HepG2 (cell line): ENCODE results near the gene ARFIP2. TPM values are rescaled to one million over a fixed set of nuclear protein-coding genes. Genes with fewer than 3 reads are reported as not detected.

Experiments used
- ATAC-seq: fragments of 200-7000 bp; cut with Tn5 transposase; 3 replicates; pipeline ENCODE4 v1.9.1; 2020; ENCODE audit warnings: mild to moderate bottlenecking, moderate library complexity
- BruUV-seq: library from RNA; stranded (reverse); fragments of 400-500 nt; replicated peaks from 2 replicates; lab custom pipeline; 2021; lab: Mats Ljungman, UMichigan
- CTCF ChIA-PET: fragments of 300-600 bp; formaldehyde crosslinking; extraction: SDS; loops from one replicate; lab custom pipeline; 2021; ENCODE audit warnings: low total read pairs, inconsistent platforms, low intra/inter-chr PET ratio; lab: Yijun Ruan, JAX
- POLR2A ChIA-PET: fragments of 350-600 bp; sonication (Branson Sonifier 250); formaldehyde crosslinking; loops from one replicate; lab custom pipeline; 2020; ENCODE audit warnings: antibody characterized with exemption, inconsistent platforms; lab: Yijun Ruan, JAX
- DNase-seq: peaks from one replicate; pipeline ENCODE4 v3.0.0-alpha.2; 2015; ENCODE audit warnings: low spot score
- FAIRE-seq: peaks from 3 replicates; lab custom pipeline; 2011; peaks lifted over from hg19 to GRCh38; lab: Jason Lieb, UNC
- H2AFZ ChIP-seq: one replicate; pipeline ENCODE4 v1.6.1; 2011; ENCODE audit warnings: low read length, inconsistent platforms
- H3K27ac ChIP-seq: fragments of 300-600 bp; 3 replicates; pipeline ENCODE4 v1.8.0; 2011; ENCODE audit warnings: mixed run types, mild to moderate bottlenecking, mixed read lengths, low read length, inconsistent platforms; ENCODE audit not compliant: insufficient read depth; ENCODE audit errors: extremely low read length
- H3K27me3 ChIP-seq, 2 experiments: fragments of 200-600 bp in 1 of 2; 2 replicates in 1 of 2; 3 replicates in 1 of 2; pipeline versions ENCODE4 v1.6.0 to v1.8.0; 2011; ENCODE audit warnings: low read length in 2 of 2, mild to moderate bottlenecking in 2 of 2, moderate library complexity in 2 of 2, inconsistent platforms in 1 of 2; ENCODE audit not compliant: insufficient read depth in 2 of 2, control insufficient read depth in 1 of 2
- H3K36me3 ChIP-seq, 2 experiments: fragments of 200-600 bp in 1 of 2; replicated peaks in 1 of 2; 2 replicates in 1 of 2; 3 replicates in 1 of 2; pipeline versions ENCODE4 v1.5.1 to v1.8.0; 2011; ENCODE audit warnings: low read length in 2 of 2, inconsistent platforms in 1 of 2; ENCODE audit not compliant: insufficient read depth in 2 of 2, control insufficient read depth in 1 of 2
- H3K4me1 ChIP-seq: 2 replicates; pipeline ENCODE4 v1.5.1; 2012; ENCODE audit warnings: low read length, inconsistent platforms; ENCODE audit not compliant: insufficient read depth
- H3K4me2 ChIP-seq: 2 replicates; pipeline ENCODE4 v1.6.0; 2011; ENCODE audit warnings: low read depth, low read length, inconsistent platforms
- H3K4me3 ChIP-seq, 3 experiments: fragments of 200-600 bp in 1 of 3; sonication (generic), shearing (Covaris generic) in 1 of 3; replicated peaks in 1 of 3; 2 replicates each; pipeline ENCODE4 v1.5.1; 2011 to 2016; ENCODE audit warnings: low read length in 3 of 3, inconsistent platforms in 2 of 3, low read depth in 2 of 3, mild to moderate bottlenecking in 2 of 3, control low read depth in 1 of 3, mixed read lengths in 1 of 3; ENCODE audit not compliant: insufficient read depth in 1 of 3
- H3K79me2 ChIP-seq: one replicate; pipeline ENCODE4 v1.6.1; 2011; ENCODE audit warnings: low read length, inconsistent platforms; ENCODE audit not compliant: insufficient read depth
- H3K9ac ChIP-seq: 2 replicates; pipeline ENCODE4 v1.6.0; 2011; ENCODE audit warnings: mild to moderate bottlenecking, low read depth, low read length, inconsistent platforms; ENCODE audit not compliant: insufficient read depth
- H3K9me3 ChIP-seq: 2 replicates; pipeline ENCODE4 v1.5.1; 2012; ENCODE audit warnings: mild to moderate bottlenecking, low read length
- H4K20me1 ChIP-seq: 2 replicates; pipeline ENCODE4 v1.6.0; 2011; ENCODE audit warnings: inconsistent platforms, mild to moderate bottlenecking, low read length, moderate library complexity; ENCODE audit not compliant: insufficient read depth
- CERS6 ChIP-seq: sonication (generic); formaldehyde crosslinking; IDR thresholded peaks from 2 replicates; pipeline ENCODE4 v1.5.0; 2020; ENCODE audit warnings: missing genetic modification reagents
- CREM ChIP-seq, 2 experiments: sonication (generic) in 1 of 2; formaldehyde crosslinking in 1 of 2; IDR thresholded peaks; 2 replicates each; pipeline versions ENCODE4 v1.4.0 to v1.6.1; 2016 to 2020; ENCODE audit warnings: antibody characterized with exemption in 1 of 2, mild to moderate bottlenecking in 1 of 2, missing genetic modification reagents in 1 of 2
- HNRNPH1 ChIP-seq: fragments of 200-400 bp; formaldehyde crosslinking; optimal IDR thresholded peaks from 2 replicates; pipeline ENCODE3; 2017; ENCODE audit warnings: mild to moderate bottlenecking, low read depth, low read length
- POLR2A ChIP-seq, 2 experiments: IDR thresholded peaks; 2 replicates each; pipeline ENCODE4 v1.6.1; 2011; ENCODE audit warnings: low read depth in 2 of 2, low read length in 2 of 2, mild to moderate bottlenecking in 1 of 2, moderate library complexity in 1 of 2; ENCODE audit not compliant: insufficient read depth in 1 of 2
- POLR2AphosphoS5 ChIP-seq: IDR thresholded peaks from 2 replicates; pipeline ENCODE4 v1.6.1; 2012; ENCODE audit warnings: low read depth, low read length
- RXRB ChIP-seq: IDR thresholded peaks from 2 replicates; pipeline ENCODE4 v1.6.1; 2016; ENCODE audit warnings: borderline replicate concordance, missing genetic modification reagents, missing compliant biosample characterization
- SP4 ChIP-seq: sonication (generic); formaldehyde crosslinking; IDR thresholded peaks from 2 replicates; pipeline ENCODE4 v1.8.1; 2023; ENCODE audit warnings: mild to moderate bottlenecking, missing genetic modification reagents
- SP5 ChIP-seq: IDR thresholded peaks from 2 replicates; pipeline ENCODE4 v1.6.1; 2016; ENCODE audit warnings: low read depth, borderline replicate concordance
- XRCC5 ChIP-seq: fragments of 200-400 bp; formaldehyde crosslinking; optimal IDR thresholded peaks from 2 replicates; pipeline ENCODE3; 2017; ENCODE audit warnings: mild to moderate bottlenecking, low read length
- ZBTB46 ChIP-seq: sonication (generic); formaldehyde crosslinking; IDR thresholded peaks from 2 replicates; pipeline ENCODE4 v1.4.0; 2020; ENCODE audit warnings: mild to moderate bottlenecking, missing genetic modification reagents, borderline replicate concordance
- ZNF24 ChIP-seq: fragments of 450-650 bp; IDR thresholded peaks from 2 replicates; pipeline ENCODE4 v1.6.1; 2017; ENCODE audit warnings: antibody characterized with exemption, mild to moderate bottlenecking
- ZNF503 ChIP-seq: sonication (generic); formaldehyde crosslinking; IDR thresholded peaks from 2 replicates; pipeline ENCODE4 v1.4.0; 2020; ENCODE audit warnings: missing genetic modification reagents
- ZNF567 ChIP-seq: sonication (generic); formaldehyde crosslinking; IDR thresholded peaks from 2 replicates; pipeline ENCODE4 v1.8.1; 2023; ENCODE audit warnings: mild to moderate bottlenecking, missing genetic modification reagents, borderline replicate concordance
- ZNF740 ChIP-seq: sonication (generic); formaldehyde crosslinking; IDR thresholded peaks from 2 replicates; pipeline ENCODE4 v1.4.0; 2020; ENCODE audit warnings: missing genetic modification reagents
- ZSCAN20 ChIP-seq: sonication (generic); formaldehyde crosslinking; IDR thresholded peaks from 2 replicates; pipeline ENCODE4 v1.4.0; 2020; ENCODE audit warnings: missing genetic modification reagents, mild to moderate bottlenecking, borderline replicate concordance
- WGBS: methylation state at CpG from one replicate; pipeline ENCODE4 v1.1.6; 2017; ENCODE audit warnings: low lambda C conversion rate; 5-methylcytosine and 5-hydroxymethylcytosine counted together
- in situ Hi-C: cut with HindIII; loops from 2 replicates; pipeline ENCODE4 v1.10.0; 2017; ENCODE audit warnings: low pct_unique_long_range_greater_than_20kb; ENCODE audit not compliant: extremely low pct_ligation_motif_present
- intact Hi-C: fragments of 100-400 bp; cut with micrococcal nuclease; formaldehyde crosslinking; loops from one replicate; pipeline ENCODE4 v1.10.0; 2022; ENCODE audit not compliant: unreplicated experiment
- polyA plus RNA-seq, 8 experiments: library from polyadenylated mRNA; depleted of rRNA in 3 of 8; stranded (reverse) in 7 of 8; unstranded in 1 of 8; fragments of >200 nt; fragmentation: Illumina TruSeq in 4 of 8; extraction: Trizol in 4 of 8; gene quantifications; 2 replicates each; pipeline versions ENCODE4 v1.2.1 to v1.2.3, GENCODE V29; 2011 to 2016; ENCODE audit warnings: low read depth in 4 of 8, missing spikeins in 1 of 8, mixed read lengths in 1 of 8; ENCODE audit not compliant: insufficient read depth in 1 of 8
- total RNA-seq, 5 experiments: library from RNA; depleted of rRNA; stranded (reverse); fragments of >200 nt; fragmentation: Illumina TruSeq; extraction: Trizol; gene quantifications; 2 replicates each; pipeline ENCODE4 v1.2.3, GENCODE V29; 2016; ENCODE audit warnings: low read depth in 1 of 5

The ARFIP2 gene
- total and polyA plus RNA-seq, 2 of the 13 experiments (the other 11 are each of a cell fraction or from before 2014, with no cell fraction given): 56.6 to 60.2 TPM

- TF ChIP-seq ZBTB46 (CRISPR knock-in tag): no peak
- TF ChIP-seq RXRB: no peak
- TF ChIP-seq ZSCAN20 (CRISPR knock-in tag): no peak
- TF ChIP-seq, all 625 proteins: peak for 0
Observed at GRCh38 chr11:6469599-6469998, 11.5 kb downstream of the ARFIP2 start (continued).

GRCh38 chr11:6468712-6469495 lies 12.2 kb downstream of the ARFIP2 start:
- Histone ChIP-seq H2AFZ (no peak overlapping the region), H3K36me3 (peaks cover 0 to 2% of the 10 kb centered on the region in 2 experiments; a peak in 3 of 5 replicates), H3K9ac (no peak overlapping the region), H3K79me2 (no peaks in the 10 kb centered on the region), H3K9me3 (no peaks in the 10 kb centered on the region), H4K20me1 (no peaks in the 10 kb centered on the region), H3K27me3 (no peaks in the 10 kb centered on the region; a peak in 1 of 5 replicates), H3K4me3 (no peak overlapping the region), H3K4me2 (peak overlapping the region; percentile 37), H3K27ac (no peak overlapping the region), H3K4me1 (peaks cover 24% of the 10 kb centered on the region)
- peak; percentile 66 for ATAC-seq
- in situ Hi-C loops: no loop called here
- 67% methylated on average over 6 of the region's 6 CpGs for WGBS
- CTCF ChIA-PET: no interaction called here
- POLR2A ChIA-PET: interaction anchor here (0.9 to 1.9 kb wide), 8 partner anchors 9 to 213 kb away, joined by 3 to 5 read pairs (median 4); partner anchors contain the start of genes ARFIP2, HPX, TIMM10B and TPP1
- BruUV-seq: no TSS peak
- TF ChIP-seq ZNF503 (CRISPR knock-in tag) (no peak), ZNF567 (CRISPR knock-in tag) (no peak), SP4 (CRISPR knock-in tag) (0 out of 2 replicates have a peak, but pooled peaks have one; percentile 25), POLR2AphosphoS5 (peak; percentile 50; the same call in 1 of the 2 replicates), ZNF740 (CRISPR knock-in tag) (no peak), CERS6 (CRISPR knock-in tag) (no peak), POLR2A (IDR thresholded peaks at IDR 0.05; ENCODE audit: insufficient read depth in 1 of 2, low read depth in 2 of 2, low read length in 2 of 2) (peak in 1 of 2 experiments; percentile 39; a peak in 1 of 4 replicates), XRCC5 (peak; percentile 26), HNRNPH1 (no peak), ZNF24 (peak; percentile 83), CREM (IDR thresholded peaks at IDR 0.05) (no peak), CREM (CRISPR knock-in tag; IDR thresholded peaks at IDR 0.05) (no peak), SP5 (CRISPR knock-in tag) (0 out of 2 replicates have a peak, but pooled peaks have one; percentile 24)
- FAIRE-seq: no peak
- peak; percentile 57 for DNase-seq
- intact Hi-C loops: no loop called here
